HG02884 (cell line): ENCODE results near the gene LDAH.
"Not testable (repeated sequence)": the region's sequence is repeated elsewhere in the genome, so short reads cannot be mapped to it uniquely, and the experiment has no call there.

Experiments used
- ATAC-seq: cut with Tn5 transposase; IDR thresholded peaks from one replicate; pipeline ENCODE4 v1.9.1; 2021; ENCODE audit warnings: mild to moderate bottlenecking, moderate library complexity; ENCODE audit not compliant: unreplicated experiment

LDAH gene

DNA sequence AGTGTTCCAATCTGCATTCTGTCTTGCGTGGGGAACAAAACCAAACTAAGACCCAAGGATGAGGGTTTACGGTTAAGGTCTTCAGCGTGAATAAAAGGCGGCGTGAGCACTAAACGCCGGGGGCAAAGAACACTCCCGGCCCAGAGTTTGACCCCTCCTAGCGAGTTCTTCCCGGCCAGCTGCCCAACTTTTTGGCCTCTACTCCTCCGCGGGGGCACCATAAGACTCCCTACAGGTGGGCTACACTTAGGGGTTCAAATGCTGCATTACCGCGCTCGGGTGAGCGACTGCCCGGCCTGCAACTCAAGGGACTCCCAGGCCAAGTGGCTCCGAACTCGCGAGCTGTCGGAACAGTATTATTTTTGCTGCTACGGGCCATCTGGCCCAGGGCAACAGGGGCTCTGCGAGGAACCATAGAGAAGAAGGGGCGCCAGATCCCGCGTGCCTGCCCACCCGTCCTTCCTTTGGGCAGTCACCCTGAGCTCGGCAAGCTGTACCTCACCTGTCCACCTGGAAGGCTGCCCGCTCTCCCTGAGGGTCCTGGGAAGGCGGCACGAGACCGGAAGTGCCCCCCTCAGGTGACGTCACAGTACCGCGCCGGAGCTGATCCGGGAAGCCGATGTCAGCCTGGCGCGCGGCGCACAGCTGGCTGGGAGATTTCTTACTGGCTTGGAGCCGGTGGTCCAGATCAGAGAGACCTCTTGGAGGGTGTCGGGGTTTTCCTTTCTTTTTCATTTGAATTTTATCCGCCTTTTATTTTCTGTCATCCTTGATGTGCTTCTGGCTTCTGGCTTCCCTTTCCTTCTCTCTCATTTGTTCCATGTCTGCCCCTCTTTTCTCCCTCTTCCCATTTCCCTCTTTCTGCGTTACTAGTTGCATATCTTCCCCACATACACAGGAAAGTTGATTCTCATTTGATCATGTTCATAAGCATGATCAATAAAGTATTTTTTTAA is at the start of gene LDAH:
Gene LDAH, minus strand, starts transcription at position 567 of the 956 bp plus-strand sequence. CDS start 21,638 bp downstream, outside the sequence.
- peak; percentile 84 for ATAC-seq

DNA sequence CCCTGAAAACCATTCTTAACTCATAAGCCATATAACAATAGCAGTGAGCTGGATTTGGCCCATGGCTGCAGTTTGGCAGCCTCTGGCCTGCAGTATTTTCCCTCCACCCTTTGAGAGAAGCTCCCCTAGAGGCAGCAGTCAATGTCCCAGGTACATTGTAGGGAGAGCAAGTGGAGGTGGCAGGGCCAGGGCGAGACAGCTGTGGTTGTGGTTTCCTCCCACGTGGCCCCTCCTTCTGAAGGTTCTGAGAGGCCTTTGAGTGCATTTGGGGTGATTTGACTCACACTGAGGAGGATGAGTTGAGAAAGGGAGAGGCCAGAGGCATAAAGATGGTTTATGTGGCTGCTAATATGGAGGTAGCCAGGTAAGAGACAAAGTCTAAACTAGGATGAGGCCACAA is 45.5 kb upstream of the LDAH start:
- peak; percentile 100 for ATAC-seq

DNA sequence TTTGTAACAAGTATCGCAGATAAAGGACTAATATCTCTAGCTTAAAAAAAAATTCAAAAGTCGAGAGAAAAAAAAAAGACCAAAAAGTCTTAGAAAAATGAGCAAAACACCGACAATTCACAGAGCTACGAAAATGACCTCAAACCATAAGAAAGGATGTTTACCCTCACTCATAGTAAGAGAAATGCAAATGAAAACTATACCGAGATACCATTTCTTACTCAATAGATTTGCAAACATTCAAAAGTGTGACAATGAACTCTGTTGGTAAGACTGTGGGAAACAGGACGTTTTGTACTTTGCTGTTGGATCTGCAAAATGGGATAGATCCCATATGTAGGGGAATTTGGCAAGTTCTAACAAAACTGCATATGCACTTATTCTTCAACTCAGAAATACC is 39.9 kb upstream of the LDAH start:
- no peak for ATAC-seq

DNA sequence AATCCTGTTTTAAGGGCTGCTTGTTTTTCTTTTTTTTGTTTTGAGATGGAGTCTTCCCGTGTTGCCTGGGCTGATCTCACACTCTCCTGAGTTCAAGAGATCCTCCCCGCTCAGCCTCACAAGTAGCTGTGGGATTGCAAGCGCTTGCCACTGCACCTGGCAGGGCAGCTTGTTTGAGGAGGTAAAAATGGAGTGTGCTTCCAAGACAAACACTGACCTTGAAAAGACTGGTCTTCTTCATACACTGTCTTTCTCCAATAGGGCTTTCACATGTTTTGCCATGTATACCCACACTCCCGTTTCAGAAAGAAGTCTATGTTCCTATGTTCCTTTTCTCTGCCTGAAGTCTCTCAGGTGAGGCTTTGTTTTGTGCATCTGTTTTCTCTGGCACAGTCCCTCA is 32.6 kb upstream of the LDAH start:
- no peak for ATAC-seq

DNA sequence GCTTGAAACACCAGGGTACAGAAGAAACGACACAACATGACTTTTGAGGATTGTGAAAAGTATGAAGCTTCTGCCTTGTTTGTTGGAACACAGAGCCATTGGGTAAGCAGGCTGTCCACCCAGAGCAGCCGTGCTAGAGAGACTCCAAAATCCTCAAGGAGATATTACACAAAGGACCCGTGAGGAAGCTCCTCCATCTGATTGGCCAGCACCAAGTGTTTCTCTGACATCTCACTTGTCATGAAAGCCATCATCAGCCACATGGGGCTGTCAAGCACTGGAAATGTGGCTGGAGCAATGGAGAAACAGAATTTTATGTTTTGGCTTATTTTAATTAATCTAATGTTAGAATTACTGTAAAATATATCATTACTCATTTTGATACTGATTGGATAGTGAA is 29.8 kb upstream of the LDAH start:
- ATAC-seq, result no peak

DNA sequence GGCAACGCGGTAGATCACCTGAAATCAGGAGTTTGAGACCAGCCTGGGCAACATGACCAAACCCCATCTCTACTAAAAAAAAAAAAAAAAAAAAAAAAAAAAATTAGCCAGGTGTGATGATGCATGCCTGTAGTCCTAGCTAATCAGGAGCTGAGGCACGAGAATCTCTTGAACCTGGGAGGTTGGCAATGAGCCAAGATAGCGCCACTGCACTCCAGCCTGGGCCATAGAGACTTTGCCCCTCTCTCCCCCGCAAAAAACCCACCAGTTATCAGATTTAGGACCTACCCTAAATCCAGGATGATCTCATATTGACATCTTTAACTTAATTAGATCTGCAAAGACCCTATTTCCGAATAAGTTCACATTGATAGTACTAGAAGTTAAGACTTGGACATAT is 29.2 kb upstream of the LDAH start:
- ATAC-seq, result no peak

DNA sequence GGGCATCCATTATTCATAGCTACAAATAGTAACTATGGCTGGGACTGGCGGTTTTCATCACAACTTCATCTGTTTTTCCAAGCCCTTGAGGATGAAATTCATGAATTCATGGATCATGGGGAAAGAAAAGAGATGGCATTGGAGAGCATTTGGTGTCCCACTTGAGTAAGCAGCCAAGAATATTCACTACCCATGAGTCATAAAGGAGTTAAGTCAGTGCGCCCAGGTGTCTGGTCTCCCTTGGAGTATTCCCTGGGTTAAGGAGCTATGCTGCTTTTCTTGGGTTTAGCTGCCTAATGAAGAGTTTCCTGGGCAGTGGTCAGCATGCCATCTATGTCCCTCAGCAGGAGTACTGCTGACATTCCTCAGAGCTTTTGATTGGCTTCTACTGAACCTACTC is 21.3 kb upstream of the LDAH start:
- ATAC-seq, result no peak

DNA sequence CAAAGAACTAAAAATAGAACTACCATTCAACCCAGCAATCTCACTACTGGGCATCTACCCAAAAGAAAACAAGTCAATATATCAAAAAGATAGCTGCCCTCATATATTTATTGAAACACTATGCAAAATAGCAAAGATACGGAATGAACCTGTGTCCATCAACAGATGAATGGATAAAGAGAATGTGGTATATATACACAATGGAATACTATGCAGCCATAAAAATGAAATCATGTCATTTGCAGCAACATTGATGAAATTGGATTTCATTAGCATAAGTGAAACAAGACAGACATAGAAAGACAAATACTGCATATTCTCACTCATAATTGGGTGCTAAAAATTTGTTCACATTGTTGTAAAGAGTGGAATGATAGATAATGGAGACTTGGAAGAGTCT is 16.2 kb upstream of the LDAH start:
- no peak for ATAC-seq

DNA sequence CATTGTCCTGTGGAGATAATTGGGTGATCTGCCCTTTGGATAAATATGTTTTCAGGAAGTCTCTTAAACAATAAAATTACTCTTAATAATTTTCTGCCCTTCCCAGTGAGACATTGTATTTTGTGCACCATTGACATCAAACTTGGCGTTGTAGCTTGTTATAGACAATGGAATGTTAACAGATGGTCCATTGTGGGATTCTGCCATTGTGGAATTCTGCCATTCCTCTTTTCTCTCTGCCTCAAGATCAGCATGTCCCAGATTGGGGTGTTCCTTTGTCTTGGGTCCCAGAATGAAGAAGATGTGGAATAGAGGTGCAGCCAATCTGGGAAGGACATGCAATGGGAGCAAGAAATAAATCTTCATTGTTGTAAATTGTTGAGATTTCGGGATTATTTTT is 15.1 kb upstream of the LDAH start:
- ATAC-seq, result no peak

DNA sequence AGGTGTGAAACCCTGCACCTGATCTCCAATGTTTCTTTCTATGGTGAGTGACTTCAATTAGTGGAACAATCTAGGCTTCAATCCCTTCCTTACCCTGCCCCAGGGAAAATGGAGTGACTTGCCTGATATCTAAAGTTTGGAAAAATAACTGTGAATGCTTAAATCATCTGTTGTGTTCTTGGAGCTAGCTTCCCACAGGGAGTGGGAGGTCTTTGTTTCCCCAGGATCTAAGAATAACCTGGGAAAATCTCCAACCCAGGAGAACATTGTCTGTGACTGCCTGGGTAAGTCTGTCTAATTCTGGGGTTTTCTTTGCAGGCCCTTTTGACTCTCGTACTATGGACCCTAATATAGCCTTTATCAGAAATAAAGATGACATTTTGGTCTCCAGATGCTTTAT is 13.6 kb upstream of the LDAH start:
- ATAC-seq, result no peak

DNA sequence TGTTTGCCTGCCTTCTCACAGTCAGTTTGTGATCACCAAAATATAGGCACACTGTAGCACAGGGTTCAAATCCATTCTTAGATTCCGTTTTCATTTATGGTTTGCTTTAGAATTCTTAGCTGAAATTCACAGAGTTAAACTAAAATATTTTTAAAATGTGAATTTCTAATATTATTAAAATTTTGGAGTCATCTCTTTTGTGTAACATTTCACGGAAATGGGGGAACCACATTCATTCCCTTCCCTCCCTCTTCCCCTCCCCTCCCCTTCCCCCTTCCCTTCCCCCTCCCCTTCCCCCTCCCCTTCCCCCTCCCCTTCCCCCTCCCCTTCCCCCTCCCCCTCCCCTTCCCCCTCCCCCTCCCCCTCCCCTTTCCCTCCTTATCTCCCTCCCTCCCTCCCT is 11.4 kb upstream of the LDAH start:
- no peak for ATAC-seq

DNA sequence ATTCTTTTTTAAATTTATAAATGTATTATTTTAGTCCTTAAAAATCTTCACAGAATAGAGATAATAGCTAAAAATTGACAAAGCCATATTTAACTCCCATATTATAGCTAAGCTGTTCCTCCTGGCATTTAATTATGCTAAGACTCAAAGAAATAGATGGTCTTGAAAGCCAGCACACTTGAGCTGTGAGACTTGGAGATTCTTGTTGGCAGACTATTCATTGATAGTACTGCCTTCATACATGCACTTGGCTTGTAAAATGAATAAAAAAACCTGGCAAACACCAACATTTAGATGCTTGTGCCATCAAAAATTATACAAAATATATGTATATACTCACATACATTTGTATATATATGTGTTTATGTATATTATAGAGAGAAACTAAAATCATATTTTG is 9.7 kb upstream of the LDAH start:
- ATAC-seq, result no peak

DNA sequence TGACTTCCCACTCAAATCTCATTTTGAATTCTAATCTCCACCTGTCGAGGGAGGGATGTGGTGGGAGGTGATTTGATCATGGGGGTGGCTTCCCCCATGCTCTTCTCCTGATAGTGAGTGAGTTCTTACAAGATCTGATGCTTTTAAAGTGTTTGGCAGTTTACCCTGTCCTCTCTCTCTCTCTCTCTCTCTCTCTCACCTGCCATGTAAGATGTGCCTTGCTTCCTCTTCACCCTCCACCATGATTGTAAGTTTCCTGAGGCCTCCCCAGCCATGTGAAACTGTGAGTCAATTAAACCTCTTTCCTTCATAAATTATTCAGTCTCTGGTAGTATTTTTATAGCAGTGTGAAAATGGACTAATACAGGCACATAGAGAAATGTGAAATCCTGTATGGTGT is 7.0 kb upstream of the LDAH start:
- no peak for ATAC-seq

DNA sequence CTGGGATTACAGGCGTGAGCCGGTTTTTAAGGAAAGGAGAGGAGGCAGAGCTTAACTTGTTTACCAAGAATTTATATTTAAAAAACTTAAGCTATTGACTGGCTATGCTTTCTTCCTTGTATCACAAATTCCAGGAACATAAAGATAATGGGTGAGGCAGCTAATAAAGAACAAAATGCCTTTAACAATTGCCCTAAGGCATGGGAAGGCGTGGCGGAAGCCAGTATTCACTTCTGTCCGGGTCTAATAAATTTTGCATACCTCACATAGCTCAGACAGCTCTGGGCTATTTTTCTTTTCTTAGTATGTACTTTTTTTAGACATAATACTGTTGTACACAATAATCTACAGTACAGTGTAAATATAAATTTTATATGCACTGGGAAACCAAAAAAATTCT is 1.0 kb upstream of the LDAH start:
- ATAC-seq, result no peak

DNA sequence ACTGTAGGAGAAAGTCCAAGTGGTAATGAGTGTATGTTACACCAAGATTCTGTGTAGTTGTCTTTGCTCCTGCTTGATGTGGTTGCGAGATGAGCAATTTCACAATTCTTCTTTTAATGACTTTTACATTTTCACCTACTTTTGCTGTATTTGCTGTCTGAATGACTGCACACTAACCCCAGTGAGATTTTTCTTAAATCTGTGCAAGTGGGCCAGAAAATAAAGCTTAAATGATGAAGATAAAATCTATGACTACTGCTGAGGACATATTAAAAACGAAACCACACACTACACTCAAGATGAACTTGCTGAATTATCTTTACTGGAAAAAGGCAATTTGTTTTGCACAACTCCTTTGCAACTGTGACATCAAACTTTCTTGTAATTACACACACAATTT is 4.1 kb downstream of the LDAH start:
- no peak for ATAC-seq

DNA sequence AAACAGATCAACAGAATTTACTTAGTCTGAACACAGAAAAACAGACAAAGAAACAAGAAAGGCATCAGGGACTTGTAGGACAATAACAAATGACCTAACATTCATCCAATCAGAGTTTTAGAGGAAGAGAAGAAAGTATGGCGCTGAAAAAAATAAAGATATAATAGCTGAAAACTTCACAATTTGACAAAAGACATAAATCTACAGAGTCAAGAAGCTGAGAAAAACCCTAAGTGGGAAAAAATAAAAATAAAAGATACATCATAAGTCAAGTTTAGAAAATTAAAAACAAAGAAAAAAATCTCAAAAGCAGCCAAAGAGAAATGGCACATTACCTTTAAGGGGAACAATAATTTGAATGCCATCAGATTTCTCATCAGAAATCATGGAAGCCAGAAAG is 7.7 kb downstream of the LDAH start:
- ATAC-seq, result no peak

DNA sequence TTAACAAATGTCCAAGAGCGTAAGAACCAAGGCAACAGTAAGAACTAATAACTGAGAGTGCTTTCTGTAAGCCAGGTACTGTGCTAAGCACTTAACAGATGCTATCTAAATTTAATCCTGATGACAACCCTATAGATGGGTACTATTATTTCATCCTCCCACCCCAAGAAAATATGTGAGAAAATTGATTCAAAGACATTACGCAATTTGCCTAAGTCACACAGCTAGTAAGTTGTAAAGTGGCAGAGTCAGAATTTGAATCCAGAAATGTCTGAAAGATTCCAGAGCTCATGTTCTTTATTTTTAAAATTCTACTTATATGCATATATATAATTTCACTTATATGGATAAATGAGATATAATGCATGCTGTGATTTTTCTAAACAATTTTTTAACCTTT is 10.1 kb downstream of the LDAH start:
- ATAC-seq, result no peak

DNA sequence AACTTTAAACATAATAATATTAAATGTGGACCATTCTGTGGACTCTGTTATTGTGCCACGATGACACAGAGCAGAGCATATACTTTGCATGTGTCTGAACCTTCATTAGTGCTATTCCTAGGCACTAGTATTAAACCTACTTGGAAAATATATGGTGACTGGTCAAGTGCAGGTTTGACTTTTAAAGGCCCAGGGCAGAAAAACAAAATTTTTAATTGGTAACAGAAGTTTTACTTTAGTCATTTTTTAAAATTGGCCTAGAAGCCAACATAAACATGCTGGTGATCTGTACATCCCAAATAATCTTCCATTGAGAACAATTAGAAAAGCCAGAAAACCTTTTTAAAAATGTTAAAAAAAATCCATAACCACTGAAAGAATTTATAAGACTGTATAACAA is 16.6 kb downstream of the LDAH start:
- ATAC-seq, result no peak

DNA sequence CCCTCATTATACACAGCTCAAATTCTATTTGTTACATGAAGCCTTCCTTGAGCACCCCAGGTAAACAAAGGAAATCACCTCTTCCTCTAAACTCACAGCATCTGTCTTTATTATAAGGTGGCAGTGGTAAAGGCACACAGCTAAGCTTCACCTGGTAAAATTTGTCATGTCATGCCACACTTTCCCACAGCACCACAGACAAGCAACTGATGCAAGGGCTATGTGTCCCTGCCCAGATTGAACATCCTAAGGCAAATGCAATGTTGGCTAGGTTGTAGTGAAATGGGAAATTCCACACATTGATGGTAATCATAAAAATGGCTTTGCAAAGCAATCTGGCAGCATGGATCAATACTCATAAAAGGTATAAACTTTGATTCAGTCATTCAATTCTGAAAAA is 18.9 kb downstream of the LDAH start:
- no peak for ATAC-seq

DNA sequence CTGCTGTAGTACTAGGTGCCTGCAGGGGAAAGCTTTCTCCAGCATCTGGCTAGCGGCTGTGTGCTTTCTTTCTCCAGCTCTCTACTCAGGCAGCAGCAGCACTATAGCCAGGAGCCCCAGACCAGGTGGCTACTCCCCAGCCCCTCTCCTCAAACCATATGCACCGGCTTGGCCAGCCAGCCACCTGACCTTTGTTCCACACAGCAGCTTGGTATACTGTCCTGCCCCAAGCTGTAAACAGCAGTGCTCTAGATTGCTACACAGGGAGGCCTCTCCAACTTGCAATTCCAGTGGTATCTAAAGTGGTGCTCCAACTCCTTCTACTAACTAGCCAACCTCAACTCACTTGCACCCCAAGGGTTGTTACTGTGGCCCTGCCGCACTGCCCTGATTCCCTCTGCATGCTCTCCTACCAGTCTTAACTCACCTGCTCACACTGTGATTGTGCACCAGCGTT is 19.6 kb downstream of the LDAH start:
- no peak for ATAC-seq

DNA sequence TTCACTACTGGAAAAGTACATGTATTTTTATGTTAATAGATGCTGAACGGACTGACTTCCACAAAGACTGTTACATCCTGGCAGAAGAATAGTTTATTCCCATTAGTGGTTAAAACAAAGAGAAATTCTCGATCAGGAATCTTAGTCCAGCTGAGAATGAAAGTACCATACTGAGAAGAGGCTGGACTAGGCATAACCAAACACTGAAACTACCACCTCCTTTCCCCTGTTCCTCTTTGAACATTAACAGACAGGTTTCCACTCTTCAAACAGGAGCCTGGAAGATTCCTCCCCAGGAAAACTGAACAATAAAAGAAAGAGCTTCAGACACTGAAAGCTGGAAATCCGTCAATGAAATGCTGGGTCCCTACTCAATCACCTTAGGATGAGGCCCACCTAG is 25.8 kb downstream of the LDAH start:
- ATAC-seq, result peak; percentile 35

DNA sequence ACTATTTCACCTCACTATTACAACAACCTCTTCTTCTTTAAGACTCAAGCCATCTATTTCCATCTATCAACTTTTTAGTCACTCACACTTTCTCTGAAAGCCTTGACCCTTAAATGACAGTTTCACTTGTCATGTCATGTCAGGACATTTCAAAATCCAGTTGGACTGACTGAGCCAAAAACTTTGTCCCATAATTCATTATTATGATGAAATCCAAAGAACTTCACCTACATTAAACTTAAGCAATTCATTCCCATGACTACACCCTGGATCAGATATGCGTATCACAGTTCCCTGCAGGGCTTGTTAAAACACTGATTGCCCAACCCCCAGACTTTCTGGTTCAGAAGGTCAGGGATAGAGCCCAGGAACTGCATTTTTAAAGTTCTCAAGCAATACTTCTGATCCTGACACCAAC is 26.5 kb downstream of the LDAH start:
- peak; percentile 80 for ATAC-seq

DNA sequence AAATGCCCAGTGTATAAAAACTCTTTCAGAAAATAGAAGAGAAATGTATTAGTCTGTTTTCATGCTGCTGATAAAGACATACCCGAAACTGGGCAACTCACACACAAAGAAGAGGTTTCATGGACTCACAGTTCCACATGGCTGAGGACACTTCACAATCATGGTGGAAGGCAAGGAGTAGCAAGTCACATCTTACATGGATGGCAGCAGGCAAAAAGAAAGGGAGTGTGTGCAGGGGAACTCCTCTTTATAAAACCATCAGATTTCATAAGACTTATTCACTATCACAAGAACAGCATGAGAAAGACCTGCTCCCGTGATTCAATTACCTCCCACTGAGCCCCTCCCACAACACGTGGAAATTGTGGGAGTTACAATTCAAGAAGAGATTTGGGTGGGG is 29.0 kb downstream of the LDAH start:
- not testable (repeated sequence) for ATAC-seq
